Thoracic aorta (tissue), 2 donors: ENCODE results near the gene CFAP20. TPM values are rescaled to one million over a fixed set of nuclear protein-coding genes. Genes with fewer than 3 reads are reported as not detected.
"Not testable (repeated sequence)": the region's sequence is repeated elsewhere in the genome, so short reads cannot be mapped to it uniquely, and the experiment has no call there.

ENCODE experiments used
- ATAC-seq: fragments of 150-250 bp; one replicate; pipeline ENCODE4 v1.8.0; 2017; ENCODE audit warnings: low read depth; ENCODE audit not compliant: insufficient number of reproducible peaks, low FRiP score
- DNase-seq: peaks from one replicate; pipeline ENCODE4 v3.0.0-alpha.2; 2020; ENCODE audit warnings: low spot score
- H3K27ac ChIP-seq, 2 donors: fragments of 200-600 bp; sonication (generic); 1 replicate in 1 of 2; 2 replicates in 1 of 2; pipeline ENCODE4 v1.5.1; 2016; ENCODE audit warnings: mild to moderate bottlenecking in 2 of 2, moderate library complexity in 2 of 2
- H3K27me3 ChIP-seq: fragments of 200-600 bp; sonication (generic); replicated peaks from 2 replicates; pipeline ENCODE4 v1.6.0; 2016; ENCODE audit warnings: mild to moderate bottlenecking; ENCODE audit not compliant: insufficient read depth
- H3K36me3 ChIP-seq: fragments of 200-600 bp; sonication (generic); one replicate; pipeline ENCODE4 v1.5.1; 2016
- H3K4me1 ChIP-seq, 2 donors: fragments of 200-600 bp; sonication (generic); 1 replicate in 1 of 2; 2 replicates in 1 of 2; pipeline versions ENCODE4 v1.5.1 to v1.6.0; 2016; ENCODE audit warnings: low read depth in 2 of 2, mild to moderate bottlenecking in 1 of 2; ENCODE audit not compliant: control insufficient read depth in 1 of 2
- H3K4me3 ChIP-seq: fragments of 200-600 bp; sonication (generic); 2 replicates; pipeline ENCODE4 v1.5.1; 2016; ENCODE audit warnings: mild to moderate bottlenecking
- H3K9me3 ChIP-seq: fragments of 200-600 bp; sonication (generic); 2 replicates; pipeline ENCODE4 v1.5.1; 2016
- CTCF ChIP-seq: fragments of 200-600 bp; sonication (generic); IDR thresholded peaks from one replicate; pipeline ENCODE4 v1.5.1; 2019; ENCODE audit warnings: antibody characterized with exemption
- total RNA-seq, 2 donors: library from RNA; depleted of rRNA; stranded (reverse); fragments of >200 nt; gene quantifications; one replicate each; pipeline versions ENCODE4 v1.1.0 to v1.2.3, GENCODE V29; 2016

Gene CFAP20
- total RNA-seq, 2 donors from 2014 or later = 48.5 to 52.5 TPM

- TF ChIP-seq CTCF = no peak
- DNase-seq (no peak), ATAC-seq (no peak)
- Histone ChIP-seq H3K4me3 (no peak overlapping the region), H3K27ac (no peak overlapping the region), H3K9me3 (peaks cover 3% of the 10 kb centered on the region), H3K36me3 (no peaks in the 10 kb centered on the region), H3K4me1 (no peaks in the 10 kb centered on the region), H3K27me3 (no peaks in the 10 kb centered on the region)
Observed at GRCh38 chr16:58076514-58076913, 52.7 kb downstream of the CFAP20 start.

GRCh38 chr16:58074657-58075056 lies 54.5 kb downstream of the CFAP20 start:
- no peak for DNase-seq

DNA sequence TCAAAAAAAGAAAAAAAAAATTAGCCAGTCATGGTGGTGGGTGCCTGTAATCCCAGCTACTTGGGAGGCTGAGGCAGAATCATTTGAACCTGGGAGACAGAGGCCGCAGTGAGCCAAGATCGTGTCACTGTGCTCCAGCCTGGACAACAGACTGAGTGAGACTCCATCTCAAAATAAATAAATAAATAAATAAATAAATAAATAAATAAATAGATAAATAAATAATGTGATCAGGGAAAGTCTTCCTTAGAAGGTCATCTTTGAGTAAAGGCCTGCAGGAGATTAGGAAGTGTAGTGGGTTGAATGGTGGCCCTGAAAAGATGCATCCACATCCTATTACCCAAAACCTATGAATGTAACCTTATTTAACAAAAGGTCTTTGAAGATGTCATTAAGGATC lies 56.1 kb downstream of the CFAP20 start:
- not testable (repeated sequence) for H3K9me3 ChIP-seq, H3K4me3 ChIP-seq, ATAC-seq, H3K27ac ChIP-seq, H3K27me3 ChIP-seq, DNase-seq, H3K36me3 ChIP-seq, H3K4me1 ChIP-seq

More at GRCh38 chr16:58074657-58075056, 54.5 kb downstream of the CFAP20 start:
- Histone ChIP-seq H3K9me3 (peaks cover 3% of the 10 kb centered on the region), H3K36me3 (no peaks in the 10 kb centered on the region), H3K4me3 (no peak overlapping the region), H3K4me1 (no peaks in the 10 kb centered on the region), H3K27ac (no peak overlapping the region), H3K27me3 (no peaks in the 10 kb centered on the region)
- TF ChIP-seq CTCF = no peak
- ATAC-seq = no peak

DNA sequence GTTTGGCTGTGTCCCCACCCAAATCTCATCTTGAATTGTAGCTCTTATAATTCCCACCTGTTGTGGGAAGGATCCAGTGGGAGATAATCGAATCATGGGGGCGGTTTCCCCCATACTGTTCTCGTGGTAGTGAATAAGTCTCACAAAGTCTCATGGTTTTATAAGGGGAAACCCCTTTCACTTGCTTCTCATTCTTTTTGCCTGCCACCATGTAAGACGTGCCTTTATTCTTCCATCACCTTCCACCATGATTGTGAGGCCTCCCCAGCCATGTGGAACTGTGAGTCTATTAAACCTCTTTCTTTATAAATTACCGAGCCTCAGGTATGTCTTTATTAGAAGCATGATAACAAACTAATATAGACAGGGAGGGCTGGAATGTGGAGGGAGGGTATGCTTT lies 57.0 kb downstream of the CFAP20 start:
- ATAC-seq, H3K27ac ChIP-seq, H3K27me3 ChIP-seq, H3K4me1 ChIP-seq, H3K4me3 ChIP-seq, DNase-seq, H3K36me3 ChIP-seq, H3K9me3 ChIP-seq: not testable (repeated sequence)

DNA sequence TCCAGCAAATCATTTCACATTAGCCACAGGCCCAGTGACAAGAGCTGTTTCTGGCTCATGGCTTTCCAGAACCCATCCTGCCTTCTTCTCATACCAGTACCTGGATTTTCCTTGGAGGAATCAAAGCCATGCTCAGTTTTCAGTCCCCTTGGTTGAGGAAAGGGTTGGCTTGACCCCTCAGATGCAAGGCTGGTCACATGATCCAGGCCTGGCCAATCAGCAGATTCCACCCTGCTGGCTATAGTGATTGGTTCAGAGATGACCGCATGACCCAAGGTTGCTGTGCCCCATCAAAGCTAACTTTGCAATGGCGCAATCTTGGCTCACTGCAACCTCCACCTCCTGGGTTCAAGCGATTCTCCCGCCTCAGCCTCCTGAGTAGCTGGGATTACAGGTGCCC lies 58.6 kb downstream of the CFAP20 start:
- Histone ChIP-seq H3K4me1 (no peaks in the 10 kb centered on the region), H3K36me3 (no peaks in the 10 kb centered on the region), H3K27ac (no peak overlapping the region), H3K9me3 (no peaks in the 10 kb centered on the region), H3K27me3 (no peaks in the 10 kb centered on the region), H3K4me3 (no peak overlapping the region)
- DNase-seq = no peak
- no peak for ATAC-seq
- no peak for TF ChIP-seq CTCF

Other genes with a start within 250 kb of the CFAP20 start
- not detected for gene CNGB1, start 158.3 kb downstream of the CFAP20 start, total RNA-seq
- 10 to 100 TPM in 1 of 2 donors, 1 to 10 TPM in 1; 6.0 to 13.8 TPM for gene ZNF319, start 128.7 kb downstream of the CFAP20 start, total RNA-seq
- 10 to 100 TPM; 55.9 to 90.3 TPM for gene USB1, start 128.0 kb downstream of the CFAP20 start, total RNA-seq
- gene MMP15, start 103.6 kb downstream of the CFAP20 start, total RNA-seq = 1 to 10 TPM; 2.1 to 3.8 TPM
- gene CSNK2A2, start 68.7 kb upstream of the CFAP20 start, total RNA-seq = 10 to 100 TPM; 29.2 to 40.1 TPM
- not detected for gene PRSS54, start 165.6 kb upstream of the CFAP20 start, total RNA-seq